Fibroblast of lung (primary cell): ENCODE results near the gene AMER2. TPM values are rescaled to one million over a fixed set of nuclear protein-coding genes. Genes with fewer than 3 reads are reported as not detected.

Experiments used
- DNase-seq, 2 donors: peaks; one replicate each; pipeline versions ENCODE4 v3.0.0 to v3.0.0-alpha.2; 2010; ENCODE audit warnings: low read depth in 2 of 2
- H2AFZ ChIP-seq: 2 replicates; pipeline ENCODE4 v1.5.1; 2012; ENCODE audit warnings: low read length, control low read depth, inconsistent platforms
- H3K27ac ChIP-seq: 2 replicates; pipeline ENCODE4 v1.5.1; 2011; ENCODE audit warnings: low read length, control low read depth; ENCODE audit not compliant: insufficient read depth
- H3K27me3 ChIP-seq: 2 replicates; pipeline ENCODE4 v1.5.1; 2011; ENCODE audit warnings: mild to moderate bottlenecking, low read length; ENCODE audit not compliant: control insufficient read depth, insufficient read depth
- H3K36me3 ChIP-seq: 2 replicates; pipeline ENCODE4 v1.5.1; 2011; ENCODE audit warnings: low read length; ENCODE audit not compliant: control insufficient read depth, insufficient read depth
- H3K4me1 ChIP-seq: 2 replicates; pipeline ENCODE4 v1.5.1; 2011; ENCODE audit warnings: low read length; ENCODE audit not compliant: control insufficient read depth, insufficient read depth; ENCODE audit errors: extremely low read depth
- H3K4me2 ChIP-seq: 2 replicates; pipeline ENCODE4 v1.5.1; 2011; ENCODE audit warnings: low read length, control low read depth; ENCODE audit not compliant: insufficient read depth; ENCODE audit errors: extremely low read depth
- H3K4me3 ChIP-seq, 4 experiments: fragments of 200-600 bp in 1 of 4; sonication (generic) in 1 of 4; replicated peaks in 1 of 4; 2 replicates each; pipeline ENCODE4 v1.5.1; 2011 to 2016; ENCODE audit warnings: low read length in 4 of 4, low read depth in 3 of 4, mild to moderate bottlenecking in 3 of 4, control low read depth in 2 of 4, inconsistent platforms in 1 of 4, mixed read lengths in 1 of 4; ENCODE audit not compliant: insufficient read depth in 1 of 4; ENCODE audit errors: control extremely low read depth in 1 of 4
- H3K79me2 ChIP-seq: 2 replicates; pipeline ENCODE4 v1.5.1; 2012; ENCODE audit warnings: mild to moderate bottlenecking, low read length, inconsistent platforms; ENCODE audit not compliant: control insufficient read depth, insufficient read depth
- H3K9ac ChIP-seq: 2 replicates; pipeline ENCODE4 v1.5.1; 2011; ENCODE audit warnings: mild to moderate bottlenecking, low read length, control low read depth; ENCODE audit not compliant: insufficient read depth
- H3K9me3 ChIP-seq: 2 replicates; pipeline ENCODE4 v1.5.1; 2012; ENCODE audit warnings: low read depth, low read length; ENCODE audit not compliant: control insufficient read depth, insufficient read depth
- H4K20me1 ChIP-seq: 2 replicates; pipeline ENCODE4 v1.5.1; 2011; ENCODE audit warnings: low read length; ENCODE audit not compliant: control insufficient read depth, insufficient read depth; ENCODE audit errors: extremely low read depth
- CTCF ChIP-seq, 2 donors: IDR thresholded peaks in 1 of 2; conservative IDR thresholded peaks in 1 of 2; 1 replicate in 1 of 2; 2 replicates in 1 of 2; pipeline ENCODE4 v1.5.1; 2011 to 2012; ENCODE audit warnings: low read length in 2 of 2, control low read depth in 1 of 2, inconsistent platforms in 1 of 2, low read depth in 1 of 2, mild to moderate bottlenecking in 1 of 2
- EZH2 ChIP-seq: IDR thresholded peaks from 2 replicates; pipeline ENCODE4 v1.5.1; 2012; ENCODE audit warnings: low read length, control low read depth, mild to moderate bottlenecking; ENCODE audit errors: missing control alignments
- polyA plus RNA-seq, 2 donors: library from polyadenylated mRNA; depleted of rRNA in 1 of 2; stranded (reverse) in 1 of 2; unstranded in 1 of 2; fragments of >200 nt; gene quantifications; 2 replicates each; pipeline ENCODE4 v1.2.1, GENCODE V29; 2011 to 2012; ENCODE audit warnings: missing spikeins in 1 of 2
- total RNA-seq: library from RNA; depleted of rRNA; stranded (reverse); fragments of >200 nt; gene quantifications from 2 replicates; pipeline ENCODE4 v1.2.1, GENCODE V29; 2014

Gene AMER2
- total and polyA plus RNA-seq, 2 donors (not counting 1 experiment from before 2014, with no cell fraction given) = under 0.01 TPM; not detected in 1

- no peak overlapping the region for H2AFZ ChIP-seq
- TF ChIP-seq CTCF (conservative IDR thresholded peaks at IDR 0.05 in 1 of 2, IDR thresholded peaks at IDR 0.05 in 1 of 2; ENCODE audit: low read depth in 1 of 2, low read length in 2 of 2) (no peak), EZH2 (no peak)
- DNase-seq = no peak
- H3K27me3 ChIP-seq = peaks cover 2% of the 10 kb centered on the region
- H3K9me3 ChIP-seq = no peaks in the 10 kb centered on the region
- no peaks in the 10 kb centered on the region for H4K20me1 ChIP-seq
- no peaks in the 10 kb centered on the region for H3K36me3 ChIP-seq
- H3K4me3 ChIP-seq = no peak overlapping the region
- no peaks in the 10 kb centered on the region for H3K79me2 ChIP-seq
- H3K4me2 ChIP-seq = no peak overlapping the region
- H3K4me1 ChIP-seq = no peaks in the 10 kb centered on the region
- no peak overlapping the region for H3K9ac ChIP-seq
- H3K27ac ChIP-seq = no peak overlapping the region
Measured at GRCh38 chr13:25181597-25181996, 9.5 kb upstream of the AMER2 start.

- Histone ChIP-seq H3K4me1 (no peaks in the 10 kb centered on the region), H4K20me1 (no peaks in the 10 kb centered on the region), H3K4me2 (no peak overlapping the region), H3K27me3 (peaks cover 2% of the 10 kb centered on the region), H3K27ac (no peak overlapping the region), H3K9ac (no peak overlapping the region), H2AFZ (no peak overlapping the region), H3K79me2 (no peaks in the 10 kb centered on the region), H3K4me3 (no peak overlapping the region), H3K36me3 (no peaks in the 10 kb centered on the region), H3K9me3 (no peaks in the 10 kb centered on the region)
- no peak for DNase-seq
- TF ChIP-seq EZH2 = no peak
- no peak for TF ChIP-seq CTCF (conservative IDR thresholded peaks at IDR 0.05 in 1 of 2, IDR thresholded peaks at IDR 0.05 in 1 of 2; ENCODE audit: low read depth in 1 of 2, low read length in 2 of 2)
Measured at GRCh38 chr13:25180775-25181537, 8.9 kb upstream of the AMER2 start.

DNA sequence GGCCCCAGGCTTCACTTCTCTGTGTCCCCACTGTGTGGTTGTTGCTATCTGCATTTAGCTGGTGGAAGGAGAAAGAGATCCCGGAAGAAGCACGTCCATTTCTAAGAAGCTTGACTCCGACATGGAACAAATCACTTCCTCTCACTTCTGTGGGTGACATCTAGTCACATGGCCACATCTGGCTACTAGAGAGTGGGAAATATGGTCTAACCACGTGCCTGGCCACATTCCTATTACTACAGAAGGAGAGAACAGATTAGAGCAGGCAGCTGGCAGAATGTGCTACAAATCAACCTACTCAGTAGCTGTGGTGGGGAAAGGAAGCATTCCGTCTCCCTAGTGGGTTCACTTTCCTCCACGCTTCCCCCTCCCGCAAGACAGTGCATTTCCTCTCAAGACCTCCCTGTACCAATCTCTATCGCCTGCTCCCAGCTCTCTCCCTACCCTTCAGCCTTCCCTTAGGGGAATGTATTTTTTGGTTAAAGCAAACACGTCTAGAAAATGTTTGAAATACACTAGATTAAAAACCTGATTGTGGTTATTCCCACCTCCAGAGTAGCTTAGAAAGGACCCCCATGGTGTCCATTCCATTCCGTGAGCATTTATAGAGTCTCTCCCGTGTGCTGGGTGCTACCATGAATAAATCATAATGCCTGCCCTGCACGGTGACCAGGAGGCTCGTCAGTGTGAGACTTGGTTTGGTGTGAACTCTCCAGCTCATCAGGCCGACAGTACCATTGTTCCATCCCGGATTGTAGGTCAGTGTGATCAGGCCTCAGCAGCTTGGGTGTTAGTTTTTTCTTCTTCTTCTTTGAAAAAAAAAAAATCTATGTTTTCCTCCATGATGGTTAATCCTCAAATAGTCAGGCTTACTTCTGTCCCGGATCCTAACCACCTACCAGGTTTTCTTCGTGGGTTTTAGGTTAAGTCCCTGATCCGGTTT is 8.0 kb upstream of the AMER2 start:
- Histone ChIP-seq H2AFZ (no peak overlapping the region), H3K4me2 (no peak overlapping the region), H3K79me2 (no peaks in the 10 kb centered on the region), H3K9ac (no peak overlapping the region), H3K27me3 (peaks cover 2% of the 10 kb centered on the region), H3K4me1 (no peaks in the 10 kb centered on the region), H3K9me3 (no peaks in the 10 kb centered on the region), H3K4me3 (no peak overlapping the region), H3K36me3 (no peaks in the 10 kb centered on the region), H3K27ac (no peak overlapping the region), H4K20me1 (no peaks in the 10 kb centered on the region)
- TF ChIP-seq CTCF (conservative IDR thresholded peaks at IDR 0.05 in 1 of 2, IDR thresholded peaks at IDR 0.05 in 1 of 2; ENCODE audit: low read depth in 1 of 2, low read length in 2 of 2) (no peak), EZH2 (no peak)
- DNase-seq = no peak
